ENCODE measurements around the gene AUTS2.

AUTS2 gene

DNA sequence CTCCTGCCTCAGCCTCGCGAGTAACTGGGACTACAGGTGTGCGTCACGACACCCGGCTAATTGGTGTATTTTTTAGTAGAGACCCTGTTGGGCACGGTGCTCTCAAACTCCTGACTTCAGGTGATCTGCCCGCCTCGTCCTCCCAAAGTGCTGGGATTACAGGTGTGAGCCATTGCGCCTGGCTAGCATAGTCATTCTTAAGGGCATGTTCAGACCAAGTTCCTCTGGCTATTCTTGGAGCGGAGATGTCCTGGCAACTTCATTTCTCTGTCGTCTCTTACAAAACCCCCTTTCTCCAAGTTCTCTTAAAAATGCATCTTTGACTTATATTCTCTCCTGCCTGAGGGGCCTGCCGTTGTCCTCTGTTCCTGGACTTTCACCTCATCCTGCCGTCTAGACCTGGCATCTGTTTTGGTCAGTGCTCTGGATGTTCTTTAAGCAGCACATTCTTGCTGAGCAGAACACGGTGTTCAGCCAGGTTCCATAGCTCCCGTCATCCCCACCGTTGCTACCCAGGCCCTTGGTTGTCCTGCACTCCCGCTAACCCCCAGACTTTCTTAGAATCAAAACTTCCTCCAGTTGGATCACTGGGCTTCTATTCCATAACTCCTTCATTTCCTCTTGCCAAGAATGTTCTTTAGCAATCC, 1023.8 kb downstream of the AUTS2 start:
- no peak for FAIRE-seq

GRCh38 chr7:70622936-70623335, 1024.7 kb downstream of the AUTS2 start:
- DNase-seq (ENCODE audit: extremely low spot score, insufficient read length, low read depth), result no peak
- no peak for FAIRE-seq

More for the DNA sequence above, 1023.8 kb downstream of the AUTS2 start:
- DNase-seq (ENCODE audit: extremely low spot score, insufficient read length, low read depth), result no peak

DNA sequence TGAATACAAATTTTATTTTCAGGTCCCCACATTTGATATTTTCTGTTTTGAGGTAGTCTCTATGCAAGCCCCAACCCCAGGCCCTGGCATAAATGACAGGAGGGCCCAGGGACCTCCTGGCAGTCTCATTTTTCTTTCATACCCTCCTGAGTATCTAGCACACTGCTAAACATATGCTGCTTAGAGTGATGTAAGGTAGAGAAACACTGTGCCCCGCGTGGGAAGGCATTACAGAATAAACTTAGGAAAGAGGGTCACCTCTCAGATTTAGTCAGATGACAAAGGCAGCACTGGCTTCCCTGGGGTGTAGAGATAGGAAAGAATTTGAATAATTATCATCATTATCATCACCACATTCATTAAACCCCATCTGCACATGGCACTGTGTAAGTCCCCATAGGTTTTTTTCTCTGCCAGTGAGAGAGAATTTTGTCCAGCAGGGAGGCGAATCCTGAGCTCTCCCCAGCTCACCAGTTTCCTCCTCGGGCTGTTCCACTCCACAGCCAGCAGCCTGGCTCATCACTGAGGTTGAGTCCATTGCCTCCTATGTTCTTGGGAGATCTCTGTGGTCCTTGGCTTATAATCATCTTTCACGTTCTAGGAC, 1026.3 kb downstream of the AUTS2 start:
- DNase-seq (ENCODE audit: extremely low spot score, insufficient read length, low read depth) (no peak), FAIRE-seq (no peak)

GRCh38 chr7:70627461-70627860, 1029.2 kb downstream of the AUTS2 start:
- FAIRE-seq, result no peak
- no peak for DNase-seq (ENCODE audit: extremely low spot score, insufficient read length, low read depth)

- FAIRE-seq (no peak), DNase-seq (ENCODE audit: extremely low spot score, insufficient read length, low read depth) (no peak)
Measured at GRCh38 chr7:70630440-70630817, 1032.2 kb downstream of the AUTS2 start.

- FAIRE-seq, result no peak
- DNase-seq (ENCODE audit: extremely low spot score, insufficient read length, low read depth), result no peak
Measured at GRCh38 chr7:70630818-70631457, 1032.7 kb downstream of the AUTS2 start.

GRCh38 chr7:70631718-70632117, 1033.4 kb downstream of the AUTS2 start:
- no peak for FAIRE-seq
- no peak for DNase-seq (ENCODE audit: extremely low spot score, insufficient read length, low read depth)

GRCh38 chr7:70632400-70632799, 1034.1 kb downstream of the AUTS2 start:
- DNase-seq (ENCODE audit: extremely low spot score, insufficient read length, low read depth) (no peak), FAIRE-seq (no peak)

DNA sequence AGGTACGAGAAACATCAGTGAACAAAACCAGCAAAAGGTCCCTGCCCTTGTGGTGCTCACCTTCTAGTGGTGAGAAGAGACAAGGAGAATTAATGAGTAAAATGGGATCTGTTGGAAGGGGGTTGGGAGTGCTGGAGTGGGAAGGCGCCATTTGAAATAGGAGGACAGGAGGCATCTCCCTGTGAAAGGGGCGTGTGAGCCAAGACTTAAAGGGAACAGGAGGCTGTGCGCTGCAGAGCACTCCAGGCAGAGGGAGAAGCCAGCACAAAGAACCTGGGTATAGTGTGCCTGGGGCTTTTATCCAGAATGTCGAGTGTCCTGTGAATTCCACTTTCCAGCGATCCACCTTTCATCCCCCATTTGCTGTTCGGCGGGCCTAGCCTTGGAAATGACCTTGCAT, 1035.8 kb downstream of the AUTS2 start:
- DNase-seq (ENCODE audit: extremely low spot score, insufficient read length, low read depth), result no peak
- FAIRE-seq, result no peak

GRCh38 chr7:70634610-70635068, 1036.4 kb downstream of the AUTS2 start:
- no peak for FAIRE-seq
- no peak for DNase-seq (ENCODE audit: extremely low spot score, insufficient read length, low read depth)

DNA sequence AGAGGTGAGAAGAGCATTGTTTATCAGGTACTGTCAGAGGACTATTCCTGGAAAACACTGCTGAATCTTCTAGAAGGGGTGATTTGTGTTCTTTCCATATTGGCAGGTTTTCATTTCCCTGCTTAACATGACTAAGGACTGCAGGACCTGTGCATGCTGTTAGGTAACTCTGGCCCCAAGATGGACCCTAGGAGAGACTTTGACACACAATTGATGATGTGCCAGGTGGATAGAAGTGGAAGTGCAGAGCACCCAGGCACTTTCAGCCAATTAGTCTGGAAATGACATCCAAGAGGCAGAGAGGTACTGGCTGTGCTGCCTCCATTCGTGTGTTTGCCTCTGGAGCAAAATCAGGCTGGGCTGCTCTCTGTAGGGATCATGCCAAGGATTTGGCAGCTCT, 1037.4 kb downstream of the AUTS2 start:
- no peak for DNase-seq (ENCODE audit: extremely low spot score, insufficient read length, low read depth)
- no peak for FAIRE-seq

GRCh38 chr7:70636169-70636568, 1037.9 kb downstream of the AUTS2 start:
- no peak for DNase-seq (ENCODE audit: extremely low spot score, insufficient read length, low read depth)
- no peak for FAIRE-seq

- no peak for DNase-seq (ENCODE audit: extremely low spot score, insufficient read length, low read depth)
- FAIRE-seq, result no peak
Measured at GRCh38 chr7:70637726-70638125, 1039.5 kb downstream of the AUTS2 start.

DNA sequence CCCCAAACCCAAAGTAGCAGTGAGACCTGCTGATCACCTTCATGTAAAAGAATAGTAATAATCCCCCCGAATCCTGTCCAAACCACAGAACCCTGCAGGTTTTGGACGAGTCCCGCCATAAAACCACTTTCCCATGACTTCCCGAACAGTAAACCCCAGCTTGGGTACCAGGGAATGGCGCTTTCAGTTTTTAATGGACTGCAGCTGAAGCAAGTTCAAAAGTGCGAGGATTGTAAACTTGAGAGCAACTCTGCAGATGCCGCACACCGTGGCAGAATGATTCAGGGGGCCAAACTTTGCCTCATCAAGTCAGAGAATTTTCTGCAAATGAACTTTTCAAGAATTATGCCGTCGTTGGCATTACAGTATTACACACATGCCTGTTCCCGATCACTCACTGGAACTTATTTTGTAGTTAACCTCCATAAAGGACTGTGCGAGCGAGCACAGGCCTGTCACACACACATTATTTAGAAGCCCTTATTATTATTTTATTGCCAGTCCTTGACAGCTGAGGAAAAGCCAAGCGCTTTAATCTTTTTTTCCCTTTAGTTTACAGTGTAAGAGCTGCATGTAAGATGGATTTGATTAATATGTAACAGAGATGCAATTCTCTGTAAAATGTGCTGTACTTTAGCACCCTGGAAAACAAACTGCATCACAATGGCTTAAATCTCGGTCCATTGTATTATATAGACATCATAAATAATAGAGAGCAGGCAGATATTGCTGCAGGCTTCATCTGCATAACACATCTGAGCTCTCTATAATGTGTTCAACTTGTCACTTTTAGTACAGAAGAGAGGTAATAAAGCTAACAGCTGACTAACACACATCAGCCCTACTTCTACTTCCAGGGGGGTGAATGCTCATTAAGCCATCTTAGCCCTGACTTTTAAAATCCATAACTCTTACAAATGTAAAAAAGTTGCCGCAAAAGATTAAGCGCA, 1040.2 kb downstream of the AUTS2 start:
- DNase-seq (ENCODE audit: extremely low spot score, insufficient read length, low read depth) (no peak), FAIRE-seq (no peak)

GRCh38 chr7:70640266-70640833, 1042.1 kb downstream of the AUTS2 start:
- DNase-seq (ENCODE audit: extremely low spot score, insufficient read length, low read depth) (no peak), FAIRE-seq (no peak)

DNA sequence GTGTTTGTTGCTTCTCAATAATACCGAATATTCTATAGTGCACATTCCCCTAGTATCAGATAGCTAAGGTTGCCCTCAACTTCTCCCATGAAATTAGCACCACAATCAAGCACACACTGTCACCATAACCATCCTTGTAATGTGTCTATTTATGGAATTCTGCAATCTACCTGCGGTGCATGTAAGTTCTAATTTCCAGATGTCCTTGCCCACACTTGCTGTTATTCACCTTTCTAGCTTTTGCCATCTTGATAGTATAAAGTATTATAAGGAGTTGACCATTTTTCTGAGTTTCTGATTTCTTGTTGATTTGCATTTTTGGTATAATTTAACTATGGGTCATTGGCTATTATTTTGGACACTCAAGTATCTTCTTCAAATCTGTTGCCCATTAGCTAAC, 1043.6 kb downstream of the AUTS2 start:
- DNase-seq (ENCODE audit: extremely low spot score, insufficient read length, low read depth) (no peak), FAIRE-seq (no peak)

DNA sequence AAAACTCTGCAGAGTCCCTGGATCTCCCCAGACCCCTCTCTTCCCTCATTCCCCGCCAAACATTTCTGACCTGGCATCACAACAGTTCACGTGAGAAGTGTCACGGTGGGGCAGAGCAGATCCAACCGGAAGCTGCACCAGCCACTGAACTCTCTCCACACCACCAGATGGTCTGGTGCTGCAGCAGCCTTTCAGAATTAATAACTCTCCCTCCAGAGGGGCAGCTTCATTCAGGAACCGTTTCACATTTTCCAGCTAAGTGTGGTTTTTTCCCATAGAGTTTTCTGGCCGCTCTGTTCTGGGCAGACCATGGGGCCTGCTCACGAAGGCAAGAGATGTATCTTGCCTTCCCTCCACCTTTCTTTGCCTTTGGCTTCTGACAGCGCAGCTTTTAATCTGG, 1047.0 kb downstream of the AUTS2 start:
- FAIRE-seq (no peak), DNase-seq (ENCODE audit: extremely low spot score, insufficient read length, low read depth) (no peak)

GRCh38 chr7:70645876-70646351, 1047.6 kb downstream of the AUTS2 start:
- FAIRE-seq, result peak; percentile 80
- DNase-seq (ENCODE audit: extremely low spot score, insufficient read length, low read depth), result no peak

DNA sequence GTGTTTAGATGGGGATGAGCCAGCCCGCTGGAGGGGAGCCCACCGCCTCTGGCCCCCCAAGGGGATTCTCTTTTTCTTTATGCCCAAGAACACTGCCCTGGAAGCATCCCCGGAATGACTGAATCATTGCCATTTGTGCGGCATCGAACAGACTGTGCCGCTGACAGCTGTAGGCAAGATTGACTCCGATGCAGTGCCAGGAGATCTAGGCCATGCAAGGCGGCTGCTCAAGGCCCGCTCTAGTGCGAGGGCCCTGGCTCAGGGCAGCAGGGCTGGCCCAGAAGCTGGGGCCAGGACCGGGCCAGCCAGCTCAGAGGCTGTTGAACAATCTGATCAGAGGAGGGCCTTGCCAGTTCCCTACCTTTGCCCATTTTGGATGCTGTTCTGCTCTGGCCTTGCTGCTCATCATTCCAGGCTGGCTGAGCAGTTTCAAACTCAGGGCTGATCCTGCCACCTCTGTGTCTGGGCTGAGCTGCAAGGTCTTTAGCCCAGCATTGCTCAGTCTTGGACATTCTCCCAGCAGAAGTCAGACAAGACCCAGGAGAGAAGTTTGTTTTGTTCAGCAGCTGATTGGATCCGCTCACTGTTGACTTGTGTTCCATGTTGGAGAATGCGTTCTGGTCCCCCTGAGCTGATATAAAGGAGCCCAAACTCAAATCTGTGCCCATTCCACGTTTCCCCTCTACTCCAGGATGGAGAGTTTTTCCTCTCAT, 1048.4 kb downstream of the AUTS2 start:
- no peak for DNase-seq (ENCODE audit: extremely low spot score, insufficient read length, low read depth)
- FAIRE-seq, result no peak
